HG03460 (cell line): ENCODE measurements around the gene GRIN3A.
"Not testable (repeated sequence)": the region's sequence is repeated elsewhere in the genome, so short reads cannot be mapped to it uniquely, and the experiment has no call there.

ENCODE experiments used
- ATAC-seq: cut with Tn5 transposase; IDR thresholded peaks from one replicate; pipeline ENCODE4 v1.9.1; 2021; ENCODE audit not compliant: unreplicated experiment

The GRIN3A gene

DNA sequence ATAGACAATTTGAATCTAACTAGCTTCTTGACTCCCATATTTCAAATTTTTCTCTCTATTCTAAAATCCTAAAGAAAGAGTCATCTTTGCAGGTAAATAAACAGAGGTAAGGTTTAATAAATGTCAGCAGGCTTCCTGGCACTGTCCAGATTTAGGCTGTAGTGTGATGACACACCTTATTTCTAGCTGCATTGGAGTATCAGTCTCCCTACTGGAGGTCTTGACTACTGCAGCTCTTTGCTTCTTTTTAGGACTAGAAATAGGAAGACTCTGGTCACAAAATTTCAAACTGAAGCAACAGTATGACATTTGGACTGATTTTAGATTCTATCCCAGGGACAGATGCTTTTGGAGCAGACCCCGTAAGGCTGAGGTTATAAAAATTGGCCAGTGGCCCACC, 103.0 kb downstream of the GRIN3A start:
- ATAC-seq: no peak

DNA sequence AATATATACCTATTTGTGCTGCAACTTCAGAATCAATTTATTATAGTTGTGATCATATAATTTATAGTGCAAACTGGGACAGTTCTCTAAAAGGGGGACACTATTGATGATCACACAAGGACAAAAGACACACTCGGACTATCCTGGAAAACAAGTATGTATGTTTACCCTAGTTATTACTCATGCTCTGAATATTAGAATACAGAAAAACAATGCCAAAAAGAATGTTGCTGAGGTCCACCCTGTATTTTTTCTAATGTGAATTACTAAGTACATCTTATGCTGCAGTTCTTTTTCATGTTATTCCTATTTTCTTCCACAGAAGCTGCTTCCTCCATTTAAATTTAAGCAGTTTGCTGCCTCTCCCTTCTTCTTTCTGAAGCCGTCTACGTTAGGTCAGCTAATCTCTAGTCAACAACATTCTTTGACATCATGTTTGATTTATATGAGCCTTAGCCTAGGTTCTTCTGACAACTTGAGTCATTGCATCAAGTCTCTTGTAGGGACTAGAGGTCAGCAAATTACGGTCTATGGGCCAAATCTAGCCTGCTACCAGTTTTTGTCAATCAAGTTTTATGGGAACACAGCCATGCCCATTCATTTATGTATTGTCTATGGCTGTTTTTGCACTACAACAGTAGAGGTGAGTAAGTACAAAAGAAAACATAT, 103.6 kb downstream of the GRIN3A start:
- ATAC-seq: no peak

DNA sequence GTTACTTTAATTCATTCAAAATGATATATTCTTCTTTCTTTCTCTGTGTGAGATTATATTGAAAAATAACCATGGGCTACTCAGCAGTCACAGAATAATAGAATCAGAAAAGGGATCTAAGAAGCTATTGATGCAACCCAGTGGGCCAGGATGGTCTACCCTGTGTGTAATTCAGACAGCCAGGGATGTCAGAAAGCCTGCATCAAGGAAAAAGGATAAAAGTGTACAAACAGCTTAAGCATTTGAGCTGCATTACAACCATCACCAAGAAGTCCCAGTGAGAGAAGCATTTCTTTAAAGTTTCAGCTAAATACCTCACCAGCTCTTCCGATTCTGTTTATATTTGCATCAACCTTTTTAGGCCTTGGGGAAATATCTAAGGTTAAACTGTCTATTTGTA, 105.8 kb downstream of the GRIN3A start:
- ATAC-seq: no peak

DNA sequence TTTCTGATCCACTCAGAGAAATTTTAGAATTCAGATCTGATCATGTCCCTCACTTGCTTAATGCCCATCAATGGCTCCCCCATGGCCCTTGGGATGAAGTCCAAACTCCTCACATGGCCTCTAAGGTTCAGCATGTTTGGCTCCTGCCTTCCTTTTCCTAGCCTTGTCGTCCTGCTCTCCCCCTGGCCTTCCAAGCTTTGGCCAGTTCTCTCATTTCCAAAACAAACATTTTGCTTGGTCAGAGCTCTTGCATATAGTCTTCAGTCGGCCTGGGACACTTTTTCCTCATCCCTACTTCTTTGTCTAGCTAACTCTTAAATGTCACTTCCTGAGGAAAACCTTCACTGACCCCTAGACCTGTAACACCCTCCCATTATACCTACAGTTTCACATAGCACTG, 106.6 kb downstream of the GRIN3A start:
- no peak for ATAC-seq

DNA sequence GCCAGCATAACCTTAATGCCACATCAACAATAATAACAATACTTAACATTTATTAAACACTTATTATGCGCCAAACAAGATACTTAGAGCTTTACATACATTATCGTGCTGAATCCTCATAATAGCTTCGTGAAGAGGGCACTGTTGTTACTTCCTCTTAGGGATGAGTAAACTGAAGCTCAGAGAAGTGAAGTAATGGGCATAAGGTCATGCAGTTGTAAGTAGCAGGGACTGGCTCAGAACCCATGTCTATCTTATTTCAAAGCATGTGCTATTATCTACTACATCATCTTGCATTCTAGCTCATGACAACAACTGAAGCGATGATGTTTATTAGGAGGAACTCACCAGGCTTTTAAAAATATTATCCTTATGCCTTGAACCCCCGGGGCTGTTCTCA, 108.8 kb downstream of the GRIN3A start:
- ATAC-seq: no peak

DNA sequence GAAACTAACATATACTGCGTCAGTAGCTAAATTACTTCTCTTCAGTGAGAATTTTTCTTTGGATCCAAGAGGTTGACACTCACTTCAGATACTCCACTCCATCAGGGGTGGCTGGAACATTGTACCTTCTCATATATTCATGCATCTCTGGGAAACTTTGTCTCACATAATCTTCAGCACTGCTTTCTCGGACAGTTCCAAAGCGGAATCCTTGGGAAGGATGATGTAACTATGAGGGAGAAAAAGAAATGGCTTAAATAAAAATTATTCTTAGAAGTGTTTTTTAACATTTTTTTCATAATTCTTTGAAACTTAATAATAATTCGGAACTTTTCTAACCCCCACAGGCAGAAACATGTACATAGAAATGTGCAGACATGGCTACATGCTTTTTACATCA, 110.3 kb downstream of the GRIN3A start:
- ATAC-seq: no peak

DNA sequence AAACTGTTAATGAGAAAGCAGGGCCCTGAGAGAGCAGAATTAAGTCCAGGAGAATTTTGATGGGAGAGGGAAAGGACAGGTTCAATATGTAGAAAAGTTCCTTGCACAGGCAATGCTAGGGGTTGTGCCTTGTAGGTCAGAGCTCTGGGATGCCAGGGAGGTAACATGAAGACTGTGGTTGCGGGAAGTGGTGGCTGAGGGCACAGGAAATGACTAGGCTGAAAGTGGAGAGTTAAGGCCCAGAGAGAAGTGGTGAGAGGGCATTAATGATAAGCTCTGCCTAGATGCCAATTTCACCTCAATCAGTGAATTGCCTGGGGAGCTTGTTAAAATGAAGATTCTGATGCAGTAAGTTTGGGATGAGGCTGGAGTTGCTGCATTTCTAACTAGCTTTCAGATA, 112.2 kb downstream of the GRIN3A start:
- peak; percentile 56 for ATAC-seq

DNA sequence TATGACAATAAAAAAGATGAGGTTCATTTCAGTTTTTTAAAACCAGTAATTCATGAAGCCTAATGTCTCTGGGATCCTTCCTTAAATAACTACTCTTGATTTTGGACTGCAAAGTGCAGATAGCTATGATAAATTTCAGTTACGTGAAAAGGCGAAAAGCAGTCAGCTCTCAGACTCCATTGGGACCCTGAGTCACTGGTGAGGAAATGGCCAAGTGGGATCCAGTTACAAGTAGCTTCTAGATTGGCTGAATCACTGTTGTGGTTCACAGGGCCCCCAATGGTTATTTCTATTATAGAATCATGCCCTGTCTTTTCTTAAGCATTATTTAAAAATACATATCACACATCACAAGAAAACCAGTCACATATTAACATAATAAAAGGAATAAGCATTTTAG, 112.6 kb downstream of the GRIN3A start:
- no peak for ATAC-seq

DNA sequence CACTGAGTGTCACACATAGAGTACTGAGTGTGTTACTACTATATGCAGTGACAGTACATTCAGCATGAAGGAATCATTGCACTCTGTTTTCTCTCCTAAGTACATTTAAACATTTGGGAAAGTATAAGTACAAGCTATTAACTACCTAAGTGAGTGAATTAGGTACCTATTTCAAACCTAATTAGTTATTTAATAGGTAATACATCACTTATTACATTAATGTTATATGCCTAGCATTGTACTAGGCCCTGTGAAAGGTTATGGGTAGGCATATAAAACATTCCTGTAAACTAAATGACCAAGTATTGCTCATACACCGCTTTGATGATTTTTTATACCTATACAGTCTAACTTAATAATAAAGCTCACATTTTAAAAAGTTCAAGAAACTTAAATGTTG, 118.0 kb downstream of the GRIN3A start:
- ATAC-seq: no peak

DNA sequence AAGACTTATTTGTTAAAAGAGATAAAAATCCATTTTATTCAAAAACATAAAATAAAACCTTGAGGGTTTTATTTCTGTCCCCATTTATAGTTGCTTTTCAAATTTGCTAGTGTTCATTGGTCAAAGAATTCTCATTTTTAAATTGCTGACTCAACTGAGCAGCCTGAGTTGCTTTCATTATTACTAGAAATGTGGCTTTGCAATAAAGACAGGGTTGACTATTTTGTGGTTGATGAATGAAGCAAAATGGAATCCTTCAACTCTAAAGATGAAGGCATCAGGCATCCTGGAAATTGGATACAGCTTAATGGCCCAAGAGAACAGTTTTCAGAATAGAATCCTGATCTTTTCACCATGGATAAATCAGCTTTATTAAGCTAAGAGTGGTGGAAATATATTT, 119.7 kb downstream of the GRIN3A start:
- ATAC-seq: peak; percentile 49

DNA sequence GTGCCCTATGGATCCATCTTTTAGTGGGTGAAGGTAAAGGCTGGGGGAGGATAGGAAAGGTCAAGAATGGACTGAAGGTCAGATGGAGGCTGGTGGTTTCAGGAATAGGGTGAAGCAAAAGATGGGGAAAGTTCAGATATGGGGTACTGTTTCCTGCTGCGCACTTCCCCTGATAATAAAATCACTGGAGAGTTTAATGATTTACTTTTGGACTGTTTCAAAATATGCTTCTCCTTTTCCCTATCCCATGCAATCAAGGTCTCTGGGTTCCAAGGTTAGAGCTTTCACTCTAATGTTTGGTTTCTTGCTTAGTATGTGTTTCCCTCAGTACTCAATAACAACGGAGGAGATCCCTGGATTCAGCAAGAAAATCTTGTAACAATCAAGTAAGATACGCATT, 132.9 kb downstream of the GRIN3A start:
- ATAC-seq: no peak

DNA sequence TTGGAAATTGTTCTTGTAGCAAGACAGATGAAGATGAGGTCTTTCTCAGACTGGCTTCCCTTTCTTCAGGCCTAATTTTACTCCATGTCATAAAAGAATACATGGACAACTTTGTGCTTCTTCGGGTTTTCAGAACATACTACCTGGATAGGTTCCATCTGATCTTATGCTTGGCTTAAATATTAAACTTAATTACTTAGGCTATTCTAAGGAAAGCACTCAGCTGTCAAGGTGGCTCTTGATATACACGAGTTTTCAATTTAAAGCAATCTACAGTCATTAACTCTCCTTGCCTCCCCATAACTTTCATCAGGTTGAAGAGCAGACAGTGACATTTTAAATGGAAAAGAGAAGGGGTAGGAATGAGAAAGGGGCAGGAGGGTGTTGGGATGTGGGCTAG, 134.2 kb downstream of the GRIN3A start:
- no peak for ATAC-seq

DNA sequence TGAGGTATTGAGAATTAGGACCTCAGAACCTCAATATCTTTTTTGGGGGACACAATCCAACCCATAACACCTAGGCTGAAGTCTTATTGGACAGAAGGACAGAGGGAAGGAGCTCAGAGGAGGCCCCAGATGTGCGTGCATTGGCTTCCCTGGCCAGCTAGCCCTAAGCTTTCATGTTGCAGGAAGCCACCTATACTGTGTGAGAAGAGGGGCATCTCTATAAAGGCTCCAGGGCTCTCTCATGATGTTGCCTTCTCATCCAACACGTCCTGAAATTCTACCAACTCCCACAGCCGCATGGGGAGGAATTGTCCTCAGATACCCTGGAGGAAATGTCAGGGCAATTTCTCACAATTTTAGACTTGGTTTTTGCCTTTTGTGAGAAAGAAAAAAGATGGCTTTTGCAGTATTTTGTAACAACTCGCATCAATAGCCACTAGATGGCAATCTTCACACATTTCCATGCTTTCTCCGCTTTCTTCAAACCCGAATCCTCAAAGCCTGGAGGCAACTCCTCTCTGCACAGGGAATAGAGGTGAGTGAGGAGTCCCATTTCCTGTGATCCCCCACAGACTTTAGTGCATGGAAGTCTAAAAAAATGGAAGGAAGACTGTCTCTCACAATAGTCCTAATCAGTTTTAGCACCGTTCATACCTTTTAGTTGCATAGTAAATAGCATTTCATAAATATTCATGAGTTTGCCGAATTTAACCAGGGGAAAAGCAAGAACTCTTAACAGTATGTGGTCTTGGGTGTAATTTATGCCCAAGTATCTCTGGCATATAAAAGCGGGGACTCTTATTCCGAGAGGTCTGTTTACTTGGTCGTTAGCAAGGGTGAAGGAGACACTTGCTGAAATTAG, 136.3 kb downstream of the GRIN3A start:
- ATAC-seq: peak; percentile 67

DNA sequence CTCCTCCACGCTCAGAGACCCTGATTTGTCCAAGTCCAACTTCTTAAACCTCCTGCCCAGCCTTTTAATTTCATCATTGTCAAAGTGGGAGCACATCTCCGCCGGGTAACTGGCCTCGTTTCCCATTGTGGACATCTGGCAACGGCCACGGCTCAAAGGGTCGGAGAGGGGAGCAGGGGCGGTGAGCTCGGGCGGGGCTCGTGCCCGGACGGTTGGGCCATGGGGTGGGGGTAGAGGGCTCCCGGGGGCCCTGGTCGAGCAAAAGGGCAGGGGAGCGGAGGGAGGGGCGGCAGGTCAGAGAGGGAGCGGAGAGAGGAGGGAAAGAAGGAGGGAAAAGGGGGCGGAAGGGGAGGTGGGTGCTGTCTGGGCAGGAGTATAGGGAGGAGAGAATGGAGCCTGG, 143.7 kb downstream of the GRIN3A start, which contains the start of gene PPP3R2:
Gene PPP3R2 (minus strand): TSS at position 174 of the 400 bp plus-strand sequence. CDS start 48 bp downstream, at position 126.
- ATAC-seq: no peak

DNA sequence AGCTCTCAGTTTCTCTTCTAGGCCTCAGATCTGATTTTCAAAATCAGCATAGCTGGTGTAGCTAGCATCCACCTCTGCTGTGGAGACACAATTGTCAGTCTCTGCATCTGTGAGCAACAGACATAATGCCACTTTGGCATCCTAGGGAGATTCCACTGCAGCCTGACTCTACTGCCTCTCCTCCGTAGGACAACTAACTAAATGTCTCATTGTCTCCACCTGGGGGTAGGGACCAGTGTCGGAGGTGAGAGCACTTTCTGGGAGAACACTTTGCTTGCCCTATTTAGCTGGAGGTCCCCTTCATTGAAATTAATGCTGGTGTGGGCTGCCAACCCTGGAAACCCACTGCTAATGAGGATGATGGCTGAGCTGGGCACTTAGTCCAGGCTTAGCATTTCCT, 145.1 kb downstream of the GRIN3A start:
- ATAC-seq: no peak

DNA sequence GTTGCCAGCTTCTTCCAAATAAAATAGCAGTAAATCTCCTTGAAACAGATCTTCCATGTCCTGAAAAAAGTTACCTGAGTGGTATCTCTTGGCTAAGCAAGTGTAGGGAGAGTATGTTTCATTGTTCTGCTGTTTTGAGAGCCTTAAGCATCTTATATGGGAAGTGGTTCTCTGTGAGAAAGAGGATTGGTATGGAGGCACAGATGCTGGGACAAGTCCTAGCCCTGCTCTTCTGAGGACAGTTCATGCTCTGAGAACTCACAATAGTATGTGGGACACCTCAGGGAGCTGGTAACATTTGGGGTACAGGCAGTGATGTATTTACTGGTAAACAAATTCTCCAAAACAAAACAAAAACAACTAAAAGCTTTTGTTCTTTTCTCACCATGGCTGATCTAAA, 145.7 kb downstream of the GRIN3A start:
- ATAC-seq: no peak

DNA sequence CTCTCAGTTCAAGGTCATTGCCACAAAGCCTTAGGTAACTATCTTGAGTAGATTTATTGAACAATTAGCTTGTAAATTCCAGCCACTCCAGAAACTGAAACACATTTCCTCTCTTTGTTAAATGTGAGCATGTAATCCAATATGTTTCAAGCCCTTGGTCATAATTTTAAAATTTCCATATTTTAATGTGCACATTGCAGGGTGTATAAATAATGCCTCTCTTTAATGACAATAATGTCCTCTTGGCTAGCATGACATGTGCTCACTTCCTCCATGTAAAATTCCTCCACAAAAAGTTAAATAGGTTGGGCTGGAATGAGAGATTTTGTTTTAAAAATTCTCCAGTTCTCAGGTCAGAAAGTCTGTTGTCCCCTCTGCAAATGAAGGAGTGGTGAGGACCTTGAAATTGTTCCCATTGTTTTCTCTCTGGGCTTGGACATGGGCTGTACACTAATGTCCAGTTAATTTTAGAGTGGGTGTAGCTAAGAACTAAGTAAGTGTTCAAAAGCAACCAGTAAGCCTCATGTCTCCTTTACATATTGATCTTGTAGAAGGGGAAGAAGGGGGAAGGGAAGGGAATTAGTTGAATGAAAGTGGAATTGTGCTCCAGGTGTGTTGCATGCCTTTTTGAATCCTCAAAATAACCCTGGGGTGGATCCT, 146.5 kb downstream of the GRIN3A start:
- ATAC-seq: no peak

DNA sequence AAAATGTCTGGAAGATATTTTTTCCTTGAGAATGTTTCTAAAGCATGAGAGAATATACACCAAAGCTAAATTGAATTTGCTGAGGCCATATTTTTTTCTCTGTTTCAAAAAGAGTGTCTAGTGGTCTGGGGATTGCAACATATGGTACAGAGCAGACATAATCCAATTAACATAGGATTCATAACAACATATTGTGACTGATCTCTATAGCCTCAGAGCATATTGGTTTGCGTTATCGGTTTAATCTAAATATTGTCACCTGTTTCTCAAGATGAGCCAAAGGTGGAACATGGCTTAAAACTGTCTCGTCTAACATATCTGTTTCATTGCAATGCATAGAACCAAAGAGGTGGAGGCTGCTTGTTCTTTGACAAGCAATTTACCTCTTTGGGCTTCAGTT, 147.5 kb downstream of the GRIN3A start:
- no peak for ATAC-seq

DNA sequence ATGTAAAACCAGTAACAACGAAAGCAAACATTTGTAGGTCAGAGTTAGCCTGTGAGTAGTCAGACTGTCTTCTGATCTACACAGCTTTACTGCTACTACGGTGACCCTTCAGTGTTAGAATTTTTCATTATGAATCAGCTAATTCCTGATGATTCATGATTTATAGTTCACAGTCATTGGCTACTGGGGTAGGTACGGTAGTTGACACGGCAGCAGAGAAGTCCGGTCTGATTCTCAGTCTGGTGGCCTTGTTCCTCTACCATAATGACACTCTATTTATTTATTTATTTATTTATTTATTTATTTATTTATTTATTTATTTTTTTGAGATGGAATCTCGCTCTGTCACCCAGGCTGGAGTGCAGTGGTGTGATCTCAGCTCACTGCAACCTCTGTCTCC, 148.4 kb downstream of the GRIN3A start:
- not testable (repeated sequence) for ATAC-seq

DNA sequence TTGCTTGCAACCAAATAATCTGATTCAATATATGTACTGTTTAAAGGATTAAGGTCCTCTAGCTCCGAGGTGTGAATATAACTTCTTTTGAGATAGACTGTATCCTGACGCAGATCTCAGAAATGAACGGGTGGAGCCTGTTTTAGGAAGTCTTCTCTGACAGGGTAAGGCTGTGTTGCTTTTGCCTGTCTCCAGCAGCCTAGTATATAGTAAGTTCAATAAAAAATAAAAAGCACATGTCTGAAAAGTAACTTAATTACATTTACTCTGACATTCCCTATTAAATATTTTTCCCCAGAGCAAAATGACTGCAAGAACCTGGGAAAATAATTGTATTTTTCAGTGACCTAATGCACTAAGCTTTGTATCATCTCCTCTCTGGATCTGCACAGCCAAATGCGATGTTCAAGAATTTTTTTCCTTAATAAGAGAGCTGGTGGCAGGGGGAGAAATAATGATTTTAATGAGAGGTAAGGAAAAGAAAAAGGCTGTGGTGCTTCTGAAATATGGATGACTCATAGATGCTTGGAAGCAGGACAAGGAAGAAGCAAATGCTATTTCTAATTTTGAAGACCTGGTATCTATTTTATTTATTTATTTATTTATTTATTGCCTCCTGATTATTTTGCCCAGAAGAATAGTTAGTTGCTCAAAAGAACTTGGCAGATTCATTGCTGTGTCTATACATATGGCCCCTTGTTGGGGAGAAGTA, 151.0 kb downstream of the GRIN3A start:
- ATAC-seq: no peak

DNA sequence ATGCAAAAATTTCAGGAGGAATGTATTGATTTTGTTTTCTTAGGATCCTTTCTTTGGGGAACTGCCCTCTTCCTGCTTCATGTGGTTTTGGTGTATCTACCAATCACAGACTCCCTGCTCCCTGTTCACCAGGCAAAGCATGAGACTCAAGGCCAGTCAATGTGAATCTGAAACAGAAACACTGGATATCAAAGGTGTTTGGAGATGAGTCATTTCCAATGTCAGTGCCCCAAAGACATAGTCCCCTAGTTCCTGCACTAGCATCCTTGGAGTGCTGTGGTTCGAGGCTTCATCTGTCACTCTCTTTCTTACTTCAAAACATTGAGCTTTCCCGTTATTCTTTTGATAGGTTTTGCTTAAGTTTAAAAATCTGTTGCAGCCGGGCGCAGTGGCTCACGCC, 151.8 kb downstream of the GRIN3A start:
- ATAC-seq: peak; percentile 58
